Frontal cortex (tissue), 4 donors: ENCODE data around the gene CAPZA1. TPM values are rescaled to one million over a fixed set of nuclear protein-coding genes. Genes with fewer than 3 reads are reported as not detected.
A peak's percentile ranks its signal among the peaks of the same experiment; 100 is the strongest.
"Not testable (repeated sequence)": the region's sequence is repeated elsewhere in the genome, so short reads cannot be mapped to it uniquely, and the experiment has no call there.

ENCODE experiments used
- DNase-seq, 2 donors: peaks; one replicate each; pipeline ENCODE4 v3.0.0; 2012; ENCODE audit warnings: low spot score in 2 of 2
- FAIRE-seq: peaks from 2 replicates; lab custom pipeline; 2012; peaks lifted over from hg19 to GRCh38; lab: Jason Lieb, UNC
- total RNA-seq: library from RNA; depleted of rRNA; stranded (reverse); fragments of >200 nt; gene quantifications from one replicate; pipeline ENCODE4 v1.2.3, GENCODE V29; 2014
- donor health status: control.
- donor health status: control.
- donor health status: control.

Gene CAPZA1
- total RNA-seq, 1 donor from 2014 or later: 90.9 TPM

DNA sequence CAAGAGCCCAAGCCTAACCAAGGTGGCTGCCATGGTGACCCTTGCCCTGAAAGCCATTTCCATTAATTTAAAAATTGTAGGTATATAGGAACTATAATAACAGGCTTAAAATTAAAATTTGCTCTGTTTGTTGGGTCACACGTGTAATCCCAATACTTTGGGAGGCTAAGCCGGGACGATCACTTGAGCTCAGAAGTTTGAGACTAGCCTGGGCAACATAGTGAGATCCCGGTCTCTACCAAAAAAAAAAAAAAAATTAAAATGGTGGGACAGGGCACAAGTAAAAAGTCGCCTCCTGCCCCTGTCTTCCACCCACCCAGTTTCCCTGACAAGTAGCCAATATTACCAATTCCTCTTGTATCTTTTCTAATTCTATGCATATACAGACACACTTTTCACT is 6.6 kb downstream of the CAPZA1 start:
- FAIRE-seq (no peak), DNase-seq (no peak)

- no peak for DNase-seq
- no peak for FAIRE-seq
Measured at GRCh38 chr1:112626887-112627286, 7.3 kb downstream of the CAPZA1 start.

DNA sequence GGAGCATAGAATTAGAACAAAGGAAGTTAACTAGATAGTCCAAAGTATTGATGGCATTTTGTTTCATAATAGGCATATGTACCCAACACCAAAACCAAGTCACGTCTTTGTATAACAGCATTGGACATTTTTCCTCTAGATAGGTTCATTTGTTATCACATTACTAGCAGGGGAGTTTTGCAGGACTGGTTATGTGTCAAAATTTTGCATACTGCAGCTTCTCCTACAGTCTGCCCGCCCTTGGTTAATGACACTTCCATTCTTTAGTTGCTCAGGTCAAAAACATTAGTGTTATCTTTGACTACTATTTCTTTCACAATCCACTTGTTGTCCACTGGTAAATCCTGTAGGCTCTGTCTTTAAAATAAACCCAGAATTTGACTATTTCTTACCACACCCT is 8.9 kb downstream of the CAPZA1 start:
- DNase-seq: no peak
- FAIRE-seq: no peak

DNA sequence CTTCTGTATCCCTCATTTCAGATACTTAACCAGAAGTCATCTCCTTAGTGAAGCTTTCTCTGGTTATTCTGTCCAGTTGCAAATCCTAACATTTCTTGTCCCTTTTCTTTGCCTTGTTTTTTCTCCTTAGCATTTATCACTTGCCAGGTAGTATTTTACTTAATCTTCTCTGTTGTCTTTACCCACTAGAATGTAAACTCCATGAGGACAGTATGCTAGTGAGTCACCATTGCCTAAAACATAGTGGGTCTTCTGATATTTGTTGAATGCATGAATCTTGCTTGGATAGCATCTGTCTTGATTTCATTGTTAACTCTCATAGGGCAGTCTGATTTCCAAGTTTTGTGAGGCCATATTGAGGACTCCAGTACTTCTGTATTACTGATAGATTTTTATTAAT is 9.6 kb downstream of the CAPZA1 start:
- FAIRE-seq: no peak
- no peak for DNase-seq

GRCh38 chr1:112633628-112634027 is 14.0 kb downstream of the CAPZA1 start:
- FAIRE-seq (no peak), DNase-seq (no peak)

DNA sequence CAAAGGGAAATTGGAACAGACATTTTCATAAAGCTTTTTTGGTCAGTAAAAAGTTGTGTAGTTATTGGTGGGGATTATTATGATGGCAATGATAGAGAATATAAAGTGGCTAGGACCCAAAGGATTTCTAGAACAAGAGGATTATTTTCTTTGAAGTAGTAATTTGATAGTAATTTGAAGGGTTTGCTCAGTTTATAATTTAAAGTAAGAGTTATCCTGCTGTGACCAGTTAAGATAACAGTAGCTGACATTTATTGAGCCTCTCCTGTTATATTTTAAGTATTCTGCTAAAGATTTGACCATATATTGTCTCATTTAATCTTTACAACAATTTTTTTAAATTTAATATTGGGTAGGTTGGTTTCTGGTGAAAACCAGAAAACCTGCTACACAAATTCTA is 14.7 kb downstream of the CAPZA1 start:
- DNase-seq: no peak
- FAIRE-seq: no peak

DNA sequence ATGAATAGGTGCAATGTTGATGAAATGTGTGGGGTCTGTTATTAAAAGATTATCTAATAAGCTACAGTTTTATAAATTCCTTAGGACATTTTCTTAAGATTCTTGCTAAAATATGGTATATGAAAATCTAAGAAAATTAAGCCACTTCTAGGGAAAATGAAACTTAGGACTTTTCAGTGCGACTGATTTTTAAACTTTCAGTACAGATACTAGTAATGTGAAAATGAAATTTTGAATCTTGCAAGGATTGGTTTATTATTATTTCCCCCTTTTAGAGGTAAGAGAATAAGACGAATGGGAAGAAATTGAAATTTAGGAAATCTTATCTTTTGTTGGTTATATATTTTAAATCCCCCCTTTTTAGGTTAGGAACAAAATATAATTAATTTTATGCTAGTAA is 16.4 kb downstream of the CAPZA1 start:
- DNase-seq (no peak), FAIRE-seq (no peak)

GRCh38 chr1:112636597-112637253 is 17.1 kb downstream of the CAPZA1 start:
- FAIRE-seq: no peak
- no peak for DNase-seq

- FAIRE-seq (no peak), DNase-seq (peak; percentile 31 to 39)
Measured at GRCh38 chr1:112637254-112638109, 17.9 kb downstream of the CAPZA1 start.

DNA sequence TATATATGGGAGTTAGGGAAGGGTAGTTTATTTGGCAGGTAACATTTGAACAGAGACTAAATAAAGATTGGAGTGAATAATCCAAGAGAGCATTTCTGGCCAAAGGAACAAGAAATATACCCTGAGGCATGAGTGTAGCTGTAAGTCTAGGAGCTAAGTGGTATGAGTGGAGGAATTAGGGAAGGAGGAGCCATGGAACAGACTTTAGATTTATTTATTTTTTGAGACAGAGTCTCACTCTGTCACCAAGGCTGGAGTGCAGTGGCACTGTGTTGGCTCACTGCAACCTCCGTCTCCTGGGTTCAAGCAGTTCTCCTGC is 18.4 kb downstream of the CAPZA1 start:
- FAIRE-seq: no peak
- no peak for DNase-seq

DNA sequence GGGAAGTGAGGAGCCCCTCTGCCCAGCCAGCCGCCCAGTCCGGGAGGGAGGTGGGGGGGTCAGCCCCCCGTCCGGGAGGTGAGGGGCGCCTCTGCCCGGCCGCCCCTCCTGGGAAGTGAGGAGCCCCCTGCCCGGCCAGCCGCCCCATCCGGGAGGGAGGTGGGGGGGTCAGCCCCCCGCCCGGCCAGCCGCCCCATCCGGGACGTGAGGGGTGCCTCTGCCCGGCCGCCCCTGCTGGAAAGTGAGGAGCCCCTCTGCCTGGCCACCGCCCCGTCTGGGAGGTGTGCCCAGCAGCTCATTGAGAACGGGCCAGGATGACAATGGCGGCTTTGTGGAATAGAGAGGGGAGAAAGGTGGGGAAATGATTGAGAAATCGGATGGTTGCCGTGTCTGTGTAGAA is 20.8 kb downstream of the CAPZA1 start:
- not testable (repeated sequence) for DNase-seq, FAIRE-seq

GRCh38 chr1:112643080-112643479 is 23.4 kb downstream of the CAPZA1 start:
- DNase-seq: no peak
- FAIRE-seq: no peak

DNA sequence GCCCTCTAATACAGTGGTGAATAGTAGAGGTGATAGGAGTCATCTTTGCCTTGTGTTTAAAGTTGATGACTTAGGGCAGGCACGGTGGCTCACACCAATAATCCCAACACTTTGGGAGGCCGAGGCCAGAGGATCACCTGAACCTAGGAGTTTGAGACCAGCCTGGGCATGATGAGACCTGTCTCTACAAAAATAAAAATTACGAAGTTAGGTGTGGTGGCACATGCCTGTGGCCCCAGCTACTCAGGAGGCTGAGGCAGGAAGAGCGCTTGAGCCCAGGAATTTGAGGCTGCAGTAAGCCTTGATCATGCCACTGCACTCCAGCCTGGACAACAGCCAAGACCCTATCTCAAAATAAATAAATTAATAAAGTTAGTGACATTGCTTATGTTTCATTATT is 26.6 kb downstream of the CAPZA1 start:
- FAIRE-seq (no peak), DNase-seq (no peak)

GRCh38 chr1:112651205-112651604 is 31.6 kb downstream of the CAPZA1 start:
- no peak for DNase-seq
- FAIRE-seq: no peak

- FAIRE-seq: no peak
Measured at GRCh38 chr1:112665857-112666256, 46.2 kb downstream of the CAPZA1 start.

DNA sequence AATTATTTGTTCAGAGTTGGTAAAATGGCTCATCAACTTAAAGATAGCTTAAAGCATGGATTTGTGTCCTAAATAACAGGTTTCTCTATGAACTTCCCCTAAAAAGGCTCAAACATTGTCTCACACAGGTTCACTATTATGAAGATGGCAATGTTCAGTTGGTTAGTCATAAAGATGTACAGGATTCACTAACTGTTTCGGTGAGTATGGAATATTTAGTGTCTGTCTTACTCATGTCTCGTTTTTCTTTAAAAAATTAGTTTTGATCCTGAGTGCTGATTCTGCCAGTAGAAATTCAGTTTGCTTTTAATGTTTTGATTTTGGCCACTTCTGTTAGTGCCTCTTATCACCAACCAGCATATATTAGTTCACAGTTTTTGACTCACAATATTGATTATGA is 47.3 kb downstream of the CAPZA1 start:
- DNase-seq (no peak), FAIRE-seq (no peak)

More at GRCh38 chr1:112665857-112666256, 46.2 kb downstream of the CAPZA1 start:
- DNase-seq: no peak

DNA sequence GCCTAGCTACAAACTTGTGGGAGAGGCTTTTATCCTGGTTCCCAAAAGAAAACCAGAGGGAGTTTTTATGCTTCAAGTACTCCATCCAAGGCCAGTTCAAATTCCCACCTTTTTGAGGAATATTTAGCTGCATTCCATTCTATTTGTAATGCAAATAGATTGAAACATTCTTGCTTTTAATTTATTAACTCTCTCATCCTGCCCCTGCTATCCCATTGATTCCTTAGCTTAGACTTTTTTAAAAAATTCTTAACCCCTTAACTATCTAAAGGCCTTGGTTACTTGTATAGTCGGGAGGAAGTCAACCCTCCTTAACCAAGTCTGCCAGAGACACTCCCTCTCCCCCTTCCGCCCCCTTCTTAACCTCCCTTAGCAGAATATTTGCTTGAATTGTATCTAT is 52.4 kb downstream of the CAPZA1 start:
- DNase-seq (no peak), FAIRE-seq (no peak)

GRCh38 chr1:112672842-112673241 is 53.2 kb downstream of the CAPZA1 start:
- DNase-seq (no peak), FAIRE-seq (no peak)

DNA sequence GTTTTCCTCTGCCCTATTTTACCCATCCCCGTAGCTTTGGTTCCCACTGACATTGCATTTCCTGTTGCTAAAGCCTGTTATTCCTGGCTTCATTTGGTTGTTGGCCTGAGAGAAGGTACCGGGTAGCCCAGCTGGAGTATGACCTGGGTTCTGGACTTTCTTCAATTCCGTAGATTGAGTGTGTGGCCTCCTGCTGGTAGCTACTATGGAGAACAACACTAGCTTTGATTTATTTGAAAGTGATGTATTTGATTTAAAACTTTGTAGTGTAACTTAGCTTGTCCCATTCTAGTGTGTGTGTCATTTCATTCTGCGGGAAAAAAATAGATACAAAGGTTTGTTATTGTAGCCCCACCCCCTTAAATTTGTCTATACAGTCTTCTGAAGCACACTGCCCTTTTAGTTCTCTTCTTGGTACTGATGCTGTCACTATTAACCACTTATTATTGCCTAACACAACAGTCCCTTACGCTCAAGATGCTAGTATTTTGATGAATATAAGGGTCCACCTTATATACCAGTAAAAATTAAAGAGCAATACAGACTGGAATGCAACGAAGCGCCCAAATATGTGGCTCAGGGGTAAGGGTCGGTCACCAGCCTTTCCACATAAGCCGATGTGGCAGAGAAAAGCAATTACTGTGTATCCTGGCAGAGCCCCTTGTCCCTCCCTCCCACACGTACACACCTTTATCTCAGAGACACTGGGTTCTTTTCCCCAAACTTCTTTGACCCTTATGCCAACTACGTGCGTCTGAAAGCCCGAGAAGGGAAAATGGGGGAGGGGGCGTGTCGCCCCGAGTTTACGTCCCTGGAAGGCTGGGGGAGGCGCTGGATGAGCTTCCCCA is 54.2 kb downstream of the CAPZA1 start:
- DNase-seq: no peak
- no peak for FAIRE-seq

GRCh38 chr1:112674440-112674985 is 54.9 kb downstream of the CAPZA1 start, which contains the start of gene MOV10:
Gene MOV10 (plus strand): TSS chr1:112674659. CDS start chr1:112674913, 254 bp downstream.
- DNase-seq (peak in 1 of 2 donors; percentile 38), FAIRE-seq (no peak)
